Raji (cell line): ENCODE results near the gene NLRX1.

Experiments
- POLR2A ChIP-seq: IDR thresholded peaks from 2 replicates; pipeline ENCODE4 v1.6.1; 2011; ENCODE audit warnings: low read depth, low read length, control low read depth; ENCODE audit not compliant: insufficient read depth

Gene NLRX1

DNA sequence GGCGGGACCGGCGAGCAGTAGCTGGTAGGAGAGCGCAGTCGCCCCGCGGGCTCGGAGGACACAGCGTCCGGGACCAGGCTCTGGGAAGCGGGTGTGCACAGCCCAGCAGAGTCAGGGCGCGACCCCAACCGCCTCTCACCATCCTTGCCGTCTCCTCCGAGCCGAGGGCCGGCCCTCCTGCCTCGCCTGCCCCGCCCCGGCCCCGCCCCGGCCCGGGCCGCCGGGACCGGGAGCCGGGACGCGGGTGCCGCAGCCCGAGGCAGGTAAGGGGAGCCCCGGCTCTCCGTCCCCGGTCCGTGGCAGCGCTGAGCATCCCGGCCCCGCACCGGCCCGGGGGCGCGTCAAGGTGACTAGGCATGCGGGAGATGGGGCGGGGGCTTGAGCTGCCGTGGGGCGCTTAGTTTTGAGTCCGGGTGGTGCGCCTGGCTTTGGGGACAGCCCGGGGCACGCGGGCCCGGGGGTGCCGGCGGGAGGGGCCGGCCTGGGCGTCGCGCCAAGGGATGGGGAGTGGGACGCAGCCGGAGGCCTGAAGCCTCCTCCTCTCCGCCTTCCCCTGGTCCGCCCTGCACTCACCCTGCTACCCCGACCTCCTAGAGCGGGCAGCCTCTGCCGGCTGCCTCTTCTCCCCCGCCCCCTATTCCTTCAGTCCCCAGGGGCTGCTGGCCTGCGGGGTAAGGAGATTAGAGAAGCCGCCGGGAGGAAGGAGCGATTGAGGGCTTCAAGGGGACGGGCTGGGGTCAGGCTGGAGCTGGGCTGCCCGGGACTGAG is 19.3 kb upstream of the NLRX1 start, which contains the start of gene ABCG4:
Gene ABCG4 (plus strand): TSS at position 35 of the 768 bp plus-strand sequence. CDS start 914 bp downstream, outside the sequence.
- no peak for TF ChIP-seq POLR2A

DNA sequence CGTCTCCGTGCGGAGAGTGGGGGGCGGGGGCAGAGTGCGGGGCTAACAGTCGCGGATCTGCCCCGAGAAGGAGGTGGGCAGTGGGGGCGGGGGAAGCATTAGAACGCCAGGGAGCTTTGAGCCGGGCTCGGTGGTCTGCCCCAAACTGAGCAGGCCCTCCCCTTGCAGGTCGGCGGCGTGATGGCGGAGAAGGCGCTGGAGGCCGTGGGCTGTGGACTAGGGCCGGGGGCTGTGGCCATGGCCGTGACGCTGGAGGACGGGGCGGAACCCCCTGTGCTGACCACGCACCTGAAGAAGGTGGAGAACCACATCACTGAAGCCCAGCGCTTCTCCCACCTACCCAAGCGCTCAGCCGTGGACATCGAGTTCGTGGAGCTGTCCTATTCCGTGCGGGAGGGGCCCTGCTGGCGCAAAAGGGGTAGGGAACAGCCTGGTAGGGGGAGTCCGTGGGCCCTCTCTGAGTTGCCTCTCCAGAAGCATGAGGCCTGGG is 18.7 kb upstream of the NLRX1 start:
- TF ChIP-seq POLR2A = no peak

DNA sequence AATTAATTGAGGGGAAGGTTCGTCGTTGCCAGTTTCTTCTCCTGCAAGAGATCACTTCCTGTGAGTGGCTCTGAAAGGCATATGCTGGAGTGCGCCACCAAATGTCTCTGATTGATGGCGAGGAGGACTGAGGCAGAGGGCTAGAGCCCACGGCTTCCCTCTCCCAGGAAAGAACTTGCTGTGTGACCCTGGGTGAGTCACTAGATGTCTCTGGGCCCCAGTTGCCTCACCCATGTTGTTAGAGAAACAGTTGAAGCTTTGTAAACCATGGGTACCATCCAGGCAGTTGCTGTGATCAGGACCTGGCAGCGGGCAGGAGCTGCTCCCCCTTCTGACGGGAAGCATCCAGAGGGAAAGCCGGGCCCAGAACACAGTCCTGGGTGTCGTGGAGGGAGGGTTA is 16.5 kb upstream of the NLRX1 start:
- no peak for TF ChIP-seq POLR2A

DNA sequence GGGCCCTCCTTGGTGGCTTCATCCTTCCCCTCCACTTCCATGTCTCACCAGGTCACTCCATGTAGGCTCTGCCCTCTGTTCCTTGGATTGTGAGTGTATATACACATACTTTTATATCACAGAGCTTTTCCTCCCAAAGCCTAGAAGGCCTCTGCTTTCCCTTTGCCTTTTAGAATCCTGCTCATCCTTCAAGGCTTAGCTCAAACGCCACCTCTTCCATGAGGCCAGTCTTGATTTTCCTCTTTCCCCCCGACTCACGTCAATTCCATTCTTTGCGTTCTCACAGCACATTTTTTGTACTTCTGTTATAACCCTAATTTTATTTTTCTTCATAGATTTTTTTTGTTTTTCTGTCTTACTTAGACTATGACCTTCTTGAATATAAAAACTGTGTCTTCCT is 15.9 kb upstream of the NLRX1 start:
- no peak for TF ChIP-seq POLR2A

DNA sequence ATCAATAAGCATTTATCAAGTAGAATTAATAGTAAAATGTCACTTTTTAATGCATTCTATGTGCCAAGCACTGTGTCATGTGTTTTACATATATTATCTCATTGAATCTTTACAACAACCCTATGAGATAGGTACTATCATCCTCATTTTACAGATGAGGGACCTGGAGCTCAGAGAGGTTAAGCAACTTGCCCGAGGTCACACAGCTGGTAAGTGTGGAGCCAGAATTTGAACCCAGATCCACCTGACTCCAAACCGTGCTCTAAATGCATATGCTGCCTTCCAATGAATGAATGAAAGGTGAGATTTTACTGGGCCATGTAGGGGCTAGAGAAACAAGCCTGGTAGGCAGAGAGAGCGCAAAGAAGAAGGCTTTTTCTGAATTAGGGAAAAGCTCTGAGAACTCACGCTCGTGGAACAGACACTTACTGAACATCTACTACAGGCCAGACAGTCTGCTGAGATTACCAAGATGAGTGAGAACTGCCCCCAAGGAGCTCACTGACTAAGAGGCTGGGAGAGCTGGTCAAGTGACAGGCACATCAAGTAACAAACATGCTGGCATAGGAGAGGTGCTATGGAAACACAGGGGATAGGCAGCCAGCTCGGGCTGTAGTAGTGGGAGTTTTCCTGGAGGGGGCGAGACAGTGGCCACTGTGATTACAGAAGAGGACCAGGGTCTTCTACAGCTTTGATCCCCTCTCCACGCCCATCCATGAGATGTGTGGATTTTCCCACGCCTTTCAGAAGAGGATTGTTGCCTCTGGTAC is 15.3 kb upstream of the NLRX1 start:
- TF ChIP-seq POLR2A = no peak

DNA sequence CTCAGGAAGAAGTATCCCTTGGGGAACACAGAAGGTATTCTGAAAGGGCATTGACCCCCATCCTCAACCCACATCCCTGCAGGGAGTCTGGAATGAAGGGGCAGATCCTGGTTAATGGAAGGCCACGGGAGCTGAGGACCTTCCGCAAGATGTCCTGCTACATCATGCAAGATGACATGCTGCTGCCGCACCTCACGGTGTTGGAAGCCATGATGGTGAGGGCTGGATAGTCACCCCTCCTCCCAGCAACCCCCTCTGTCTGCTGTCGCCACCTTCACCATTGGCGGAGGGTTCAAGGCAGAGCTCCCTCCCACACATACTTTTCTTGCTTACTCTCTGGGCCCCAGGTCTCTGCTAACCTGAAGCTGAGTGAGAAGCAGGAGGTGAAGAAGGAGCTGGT is 14.3 kb upstream of the NLRX1 start:
- TF ChIP-seq POLR2A = no peak

DNA sequence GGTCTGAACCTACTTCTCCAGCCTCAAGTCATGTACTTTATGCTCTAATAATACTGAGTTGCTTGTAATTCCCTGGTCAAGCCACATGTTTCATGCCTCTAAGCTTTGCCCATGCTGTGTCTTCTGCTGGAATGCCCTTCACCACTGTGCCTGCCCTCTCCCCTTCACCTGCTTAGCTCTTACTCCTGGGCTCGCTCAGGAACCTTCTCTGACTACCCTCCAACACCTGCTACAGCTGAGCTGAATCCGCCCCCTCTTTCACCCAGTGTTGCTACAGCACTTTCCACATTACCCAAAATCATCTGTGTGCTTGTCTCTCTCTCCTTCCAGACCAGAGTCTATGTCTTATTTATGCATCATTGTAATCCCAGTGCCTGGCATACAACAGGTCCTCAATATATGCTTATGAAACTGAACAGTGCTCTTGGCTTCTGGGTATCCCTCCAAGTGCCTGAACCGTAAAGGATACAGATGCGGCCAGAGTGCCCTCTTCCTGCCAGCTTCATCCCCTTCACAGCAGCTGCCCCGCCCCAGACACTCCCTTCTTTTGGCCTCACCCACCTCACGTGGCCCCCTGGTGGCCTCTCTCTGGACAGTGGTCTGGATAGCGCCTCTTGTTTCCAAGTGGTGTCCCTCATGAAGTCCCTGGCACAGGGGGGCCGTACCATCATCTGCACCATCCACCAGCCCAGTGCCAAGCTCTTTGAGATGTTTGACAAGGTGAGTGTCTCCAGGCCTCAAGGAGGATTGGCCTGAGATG is 12.6 kb upstream of the NLRX1 start:
- no peak for TF ChIP-seq POLR2A

DNA sequence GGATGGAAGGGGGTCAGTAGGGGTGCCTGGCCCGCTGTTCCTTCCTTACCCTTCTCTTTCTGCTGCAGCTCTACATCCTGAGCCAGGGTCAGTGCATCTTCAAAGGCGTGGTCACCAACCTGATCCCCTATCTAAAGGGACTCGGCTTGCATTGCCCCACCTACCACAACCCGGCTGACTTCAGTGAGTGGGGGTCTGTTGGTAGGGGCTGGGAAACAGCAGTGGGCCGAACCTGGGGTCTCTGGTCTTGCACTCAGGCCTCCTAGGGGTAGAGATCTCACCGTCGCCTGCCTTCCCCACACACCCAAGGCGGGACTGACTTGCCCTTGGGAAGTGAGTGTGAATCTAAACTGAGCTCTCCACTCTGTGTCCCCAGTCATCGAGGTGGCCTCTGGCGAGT is 12.0 kb upstream of the NLRX1 start:
- TF ChIP-seq POLR2A = no peak

DNA sequence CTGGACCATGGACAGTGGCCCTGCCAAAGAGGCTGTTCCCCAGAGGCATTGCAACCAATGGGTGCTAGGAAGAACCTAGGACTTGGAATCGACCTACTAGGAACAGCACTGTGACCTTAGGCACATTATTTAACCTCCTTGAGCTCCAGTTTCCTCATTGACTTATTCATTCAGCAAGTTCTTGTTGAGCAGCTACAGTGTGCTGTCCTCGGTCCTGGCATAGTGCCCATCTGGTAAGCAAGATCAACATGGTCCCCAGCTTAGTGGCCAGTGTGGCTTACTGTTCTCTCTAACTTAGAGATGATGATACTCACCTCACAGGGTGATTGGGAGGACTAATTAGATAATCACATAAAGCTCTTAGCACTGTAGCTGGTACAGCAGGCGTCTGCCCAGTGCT is 11.5 kb upstream of the NLRX1 start:
- no peak for TF ChIP-seq POLR2A

DNA sequence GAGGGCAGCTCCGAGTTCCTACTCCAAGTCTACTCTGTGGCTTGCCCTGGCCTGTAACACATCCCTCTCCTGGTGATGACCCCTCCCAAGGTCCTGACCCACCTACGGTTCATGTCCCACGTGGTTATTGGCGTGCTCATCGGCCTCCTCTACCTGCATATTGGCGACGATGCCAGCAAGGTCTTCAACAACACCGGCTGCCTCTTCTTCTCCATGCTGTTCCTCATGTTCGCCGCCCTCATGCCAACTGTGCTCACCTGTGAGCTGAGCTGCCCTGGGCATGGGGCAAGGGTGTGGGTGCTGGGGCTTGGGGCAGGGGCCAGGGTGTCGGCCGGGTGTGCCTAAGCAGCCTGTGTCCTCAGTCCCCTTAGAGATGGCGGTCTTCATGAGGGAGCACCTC is 10.1 kb upstream of the NLRX1 start:
- TF ChIP-seq POLR2A = no peak

DNA sequence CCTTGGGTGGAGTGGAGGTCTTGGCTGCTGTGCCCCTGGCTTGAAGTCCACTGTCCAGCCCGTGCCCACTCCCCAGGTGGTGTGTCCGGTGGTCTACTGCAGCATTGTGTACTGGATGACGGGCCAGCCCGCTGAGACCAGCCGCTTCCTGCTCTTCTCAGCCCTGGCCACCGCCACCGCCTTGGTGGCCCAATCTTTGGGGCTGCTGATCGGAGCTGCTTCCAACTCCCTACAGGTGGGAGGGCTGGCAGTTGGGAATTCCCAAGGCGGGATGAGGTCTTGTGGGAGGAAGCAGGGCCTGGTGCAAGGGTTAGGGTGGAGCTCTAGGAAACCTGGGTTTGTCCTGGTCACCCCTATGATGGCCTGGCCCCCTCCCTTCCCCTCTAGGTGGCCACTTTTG is 8.4 kb upstream of the NLRX1 start:
- TF ChIP-seq POLR2A = no peak

DNA sequence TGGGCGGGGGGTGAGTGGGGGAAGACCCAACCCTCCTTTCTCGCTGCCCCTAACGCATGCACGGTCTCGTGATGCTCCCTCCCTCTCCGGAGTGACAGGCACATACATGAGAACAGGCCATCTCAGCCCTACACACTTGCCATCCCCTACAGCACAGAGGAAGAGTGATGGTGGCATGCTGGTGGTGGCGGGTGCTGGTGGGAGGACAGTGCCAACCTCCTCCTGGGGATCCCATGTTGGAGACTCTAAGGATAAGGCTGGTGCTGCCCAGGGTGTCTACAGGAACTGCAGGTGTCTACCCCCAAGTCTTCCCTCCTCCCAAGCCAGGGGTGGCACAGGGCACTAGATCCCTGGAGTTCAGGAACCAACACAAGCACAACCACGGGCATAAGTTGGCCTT is 6.7 kb upstream of the NLRX1 start:
- no peak for TF ChIP-seq POLR2A

DNA sequence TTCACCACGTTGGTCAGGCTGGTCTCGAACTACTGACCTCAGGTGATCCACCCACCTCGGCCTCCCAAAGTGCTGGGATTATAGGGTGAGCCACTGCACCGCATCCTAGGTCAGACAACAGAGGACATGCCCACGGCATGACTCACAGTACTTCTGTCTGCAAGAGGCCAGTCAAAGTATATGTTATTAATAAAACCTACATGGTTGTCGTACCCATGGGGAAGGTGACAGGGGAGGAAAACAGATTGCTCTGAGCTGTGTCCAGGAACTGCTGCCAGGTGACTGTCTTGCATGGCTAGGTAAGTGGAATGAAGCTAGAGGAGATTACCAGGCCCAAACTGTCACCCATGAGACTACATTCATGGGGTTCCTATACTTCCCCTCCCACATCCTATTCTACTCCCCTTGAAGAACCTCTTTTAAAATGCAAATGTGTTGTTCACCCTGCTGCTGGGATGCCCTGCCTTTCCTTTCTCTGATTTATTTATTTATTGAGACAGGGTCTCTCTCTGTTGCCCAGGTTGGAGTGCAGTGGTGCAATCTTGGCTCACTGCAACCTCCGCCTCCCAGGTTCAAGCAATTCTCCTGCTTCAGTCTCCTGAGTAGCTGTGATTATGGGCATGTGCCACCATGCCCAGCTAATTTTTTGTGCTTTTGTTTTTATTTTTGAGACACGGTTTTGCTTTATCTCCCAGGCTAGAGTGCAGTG is 2.0 kb upstream of the NLRX1 start:
- TF ChIP-seq POLR2A = no peak

DNA sequence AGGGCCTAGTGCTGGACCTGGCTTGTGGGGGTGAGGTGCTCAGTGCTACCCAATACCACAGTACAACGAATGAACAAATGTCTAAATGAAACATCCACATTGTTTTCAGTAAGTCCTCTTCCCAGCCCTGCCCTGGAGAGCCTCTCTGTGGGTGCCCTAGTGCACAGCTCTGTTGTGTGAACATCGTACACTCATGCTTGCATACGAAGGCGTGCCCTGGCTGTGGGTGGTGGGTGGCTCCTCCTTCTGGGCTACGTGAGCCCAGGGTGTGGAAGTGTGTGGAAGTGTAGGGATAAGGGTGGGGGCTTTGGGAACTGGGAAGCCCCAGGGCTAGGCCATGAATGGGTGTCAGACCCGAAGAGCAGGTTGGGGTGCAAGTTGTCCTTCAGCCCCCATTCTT is 592 bp upstream of the NLRX1 start:
- TF ChIP-seq POLR2A = no peak

DNA sequence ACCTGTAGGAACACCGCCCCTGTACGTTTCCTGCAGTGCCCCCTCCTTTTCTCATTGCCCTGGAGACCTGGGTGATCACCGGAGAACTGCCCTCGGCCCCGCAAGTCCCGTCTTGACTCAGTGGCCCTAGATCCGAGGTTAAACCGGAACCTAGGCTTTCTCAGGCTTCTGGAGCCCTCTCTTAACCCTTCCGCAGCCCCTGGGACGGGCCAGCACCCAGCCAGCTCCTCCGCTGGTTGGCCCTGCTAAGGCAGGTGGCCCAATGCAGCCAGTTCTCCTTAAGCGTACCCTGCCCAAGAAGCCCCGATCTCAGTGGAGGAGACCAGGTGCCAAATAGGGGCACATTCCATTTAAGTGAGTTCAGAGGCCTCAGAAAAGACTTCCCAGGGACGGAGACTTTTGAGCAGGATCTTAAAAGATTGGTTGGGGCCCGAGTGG is 776 bp downstream of the NLRX1 start:
- no peak for TF ChIP-seq POLR2A
